Endothelial cell of umbilical vein (primary cell): ENCODE data around the gene SC5D.

ENCODE experiments used
- CTCF ChIP-seq, 2 donors: IDR thresholded peaks; 1 replicate in 1 of 2; 2 replicates in 1 of 2; pipeline ENCODE4 v1.5.1; 2011; ENCODE audit warnings: low read length in 2 of 2, mild to moderate bottlenecking in 2 of 2, moderate library complexity in 2 of 2, control low read depth in 1 of 2, inconsistent platforms in 1 of 2, low read depth in 1 of 2; ENCODE audit not compliant: insufficient read depth in 1 of 2; ENCODE audit errors: extremely low read depth in 1 of 2
- EZH2 ChIP-seq: IDR thresholded peaks from 2 replicates; pipeline ENCODE4 v1.6.1; 2012; ENCODE audit warnings: borderline replicate concordance, low read depth, mild to moderate bottlenecking, moderate library complexity, low read length, inconsistent platforms; ENCODE audit not compliant: severe bottlenecking
- GATA2 ChIP-seq: IDR thresholded peaks from 2 replicates; pipeline ENCODE4 v1.7.0; 2011; ENCODE audit warnings: low read depth, mild to moderate bottlenecking, moderate library complexity, mixed read lengths, low read length; ENCODE audit not compliant: insufficient read length, insufficient read depth
- MAX ChIP-seq: IDR thresholded peaks from 2 replicates; pipeline ENCODE4 v1.6.1; 2011; ENCODE audit not compliant: insufficient read depth, insufficient read length
- MYC ChIP-seq: IDR thresholded peaks from one replicate; pipeline ENCODE4 v1.6.1; 2011; ENCODE audit warnings: mild to moderate bottlenecking, low read depth, low read length
- POLR2A ChIP-seq: IDR thresholded peaks from 2 replicates; pipeline ENCODE4 v1.6.1; 2012; ENCODE audit warnings: low read depth, mild to moderate bottlenecking, control low read depth, low read length
- POLR2AphosphoS5 ChIP-seq: IDR thresholded peaks from 2 replicates; pipeline ENCODE4 v1.6.1; 2012; ENCODE audit warnings: low read depth, mild to moderate bottlenecking, control low read depth, low read length, moderate library complexity; ENCODE audit not compliant: insufficient read depth

GRCh38 chr11:121311373-121311772, 18.8 kb downstream of the SC5D start:
- no peak for TF ChIP-seq MYC
- TF ChIP-seq MAX: no peak
- TF ChIP-seq CTCF (IDR thresholded peaks at IDR 0.05; ENCODE audit: extremely low read depth in 1 of 2, insufficient read depth in 1 of 2, low read depth in 1 of 2, low read length in 2 of 2): no peak
- TF ChIP-seq EZH2: no peak
- no peak for TF ChIP-seq POLR2AphosphoS5
- no peak for TF ChIP-seq POLR2A
- TF ChIP-seq GATA2: no peak
